Brain microvascular endothelial cell (primary cell): ENCODE data around the gene RNF213.

Experiments
- DNase-seq: peaks from one replicate; pipeline ENCODE4 v3.0.0-alpha.2; 2020
- H3K27ac ChIP-seq: fragments of 250-450 bp; sonication (Bioruptor Pico); 2 replicates; pipeline ENCODE4 v1.5.1; 2020; ENCODE audit warnings: mild to moderate bottlenecking, moderate library complexity
- H3K27me3 ChIP-seq: fragments of 250-450 bp; sonication (Bioruptor Pico); replicated peaks from 2 replicates; pipeline ENCODE4 v1.5.1; 2020; ENCODE audit warnings: mild to moderate bottlenecking
- H3K36me3 ChIP-seq: fragments of 250-450 bp; sonication (Bioruptor Pico); replicated peaks from 2 replicates; pipeline ENCODE4 v1.5.1; 2020; ENCODE audit warnings: mild to moderate bottlenecking
- H3K4me3 ChIP-seq: 2 replicates; pipeline ENCODE4 v1.5.1; 2011; ENCODE audit warnings: low read depth, mild to moderate bottlenecking, control low read depth, low read length, moderate library complexity
- in situ Hi-C: cut with HindIII; loops from 2 replicates; pipeline ENCODE4 v1.10.0; 2017; ENCODE audit warnings: low sequenced_read_pairs, low pct_ligation_motif_present
- TF ChIP-seq, protein P1 (sequence below): IDR thresholded peaks from 2 replicates; pipeline ENCODE4 v1.5.1; 2011; ENCODE audit warnings: low read depth, mild to moderate bottlenecking, moderate library complexity, low read length, control low read depth, inconsistent platforms; ENCODE audit errors: missing control alignments

RNF213 gene

DNA sequence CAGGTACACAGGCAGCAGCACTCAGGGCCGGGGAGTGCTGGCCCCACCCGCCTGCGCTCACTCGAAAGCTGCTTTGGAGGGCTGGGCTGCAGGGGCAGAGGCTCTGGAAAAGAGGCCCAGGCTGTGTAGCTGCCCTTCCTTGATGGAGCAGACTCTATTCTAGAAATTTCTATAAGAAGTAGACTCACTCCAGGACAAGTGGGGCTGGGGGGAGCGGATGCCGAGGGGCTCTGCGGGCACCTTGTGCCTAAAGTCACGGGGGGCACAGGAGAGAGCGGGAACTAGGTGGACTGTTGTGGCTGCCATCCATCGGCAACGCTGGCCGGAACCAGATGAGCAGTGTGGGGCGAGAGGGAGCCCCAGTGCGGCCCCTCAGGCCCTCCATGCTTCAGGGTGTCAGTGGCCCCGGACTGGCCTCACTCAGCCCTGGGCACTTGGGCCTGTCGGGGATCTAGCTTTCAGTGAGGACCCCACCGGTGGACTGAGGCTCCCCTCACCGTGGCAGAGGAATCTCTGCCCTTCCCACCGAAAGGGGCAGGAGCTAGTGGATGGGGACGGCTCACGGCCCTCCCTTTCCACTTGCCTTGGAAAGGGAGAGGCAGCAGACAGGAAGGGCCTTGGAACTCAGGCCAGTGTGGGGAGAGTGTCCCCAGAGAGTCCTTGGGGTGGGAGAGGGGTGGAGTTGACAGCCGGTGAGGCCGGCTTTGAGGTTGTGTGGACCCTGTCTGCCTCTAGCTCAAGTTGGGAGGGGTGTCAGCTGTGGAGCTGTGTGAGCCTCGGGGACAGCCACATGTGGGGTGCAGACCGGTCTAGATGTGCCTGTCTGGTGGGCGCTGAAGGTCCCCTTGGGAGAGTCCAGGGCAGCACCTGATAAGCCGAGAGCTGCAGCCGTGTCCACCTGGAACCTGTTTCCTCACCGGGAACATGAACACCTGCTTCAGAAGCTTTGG lies 170.9 kb downstream of the RNF213 start:
- no peak for DNase-seq
- in situ Hi-C loops = loop anchor here (25.0 kb wide), 1 partner anchor 431 kb away; no protein-coding TSS in a partner anchor
- no peak overlapping the region for H3K4me3 ChIP-seq
- H3K27ac ChIP-seq = no peak overlapping the region
- TF ChIP-seq, protein P1, sequence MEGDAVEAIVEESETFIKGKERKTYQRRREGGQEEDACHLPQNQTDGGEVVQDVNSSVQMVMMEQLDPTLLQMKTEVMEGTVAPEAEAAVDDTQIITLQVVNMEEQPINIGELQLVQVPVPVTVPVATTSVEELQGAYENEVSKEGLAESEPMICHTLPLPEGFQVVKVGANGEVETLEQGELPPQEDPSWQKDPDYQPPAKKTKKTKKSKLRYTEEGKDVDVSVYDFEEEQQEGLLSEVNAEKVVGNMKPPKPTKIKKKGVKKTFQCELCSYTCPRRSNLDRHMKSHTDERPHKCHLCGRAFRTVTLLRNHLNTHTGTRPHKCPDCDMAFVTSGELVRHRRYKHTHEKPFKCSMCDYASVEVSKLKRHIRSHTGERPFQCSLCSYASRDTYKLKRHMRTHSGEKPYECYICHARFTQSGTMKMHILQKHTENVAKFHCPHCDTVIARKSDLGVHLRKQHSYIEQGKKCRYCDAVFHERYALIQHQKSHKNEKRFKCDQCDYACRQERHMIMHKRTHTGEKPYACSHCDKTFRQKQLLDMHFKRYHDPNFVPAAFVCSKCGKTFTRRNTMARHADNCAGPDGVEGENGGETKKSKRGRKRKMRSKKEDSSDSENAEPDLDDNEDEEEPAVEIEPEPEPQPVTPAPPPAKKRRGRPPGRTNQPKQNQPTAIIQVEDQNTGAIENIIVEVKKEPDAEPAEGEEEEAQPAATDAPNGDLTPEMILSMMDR = no peak
- H3K36me3 ChIP-seq = no peaks in the 10 kb centered on the region
- H3K27me3 ChIP-seq = no peaks in the 10 kb centered on the region

DNA sequence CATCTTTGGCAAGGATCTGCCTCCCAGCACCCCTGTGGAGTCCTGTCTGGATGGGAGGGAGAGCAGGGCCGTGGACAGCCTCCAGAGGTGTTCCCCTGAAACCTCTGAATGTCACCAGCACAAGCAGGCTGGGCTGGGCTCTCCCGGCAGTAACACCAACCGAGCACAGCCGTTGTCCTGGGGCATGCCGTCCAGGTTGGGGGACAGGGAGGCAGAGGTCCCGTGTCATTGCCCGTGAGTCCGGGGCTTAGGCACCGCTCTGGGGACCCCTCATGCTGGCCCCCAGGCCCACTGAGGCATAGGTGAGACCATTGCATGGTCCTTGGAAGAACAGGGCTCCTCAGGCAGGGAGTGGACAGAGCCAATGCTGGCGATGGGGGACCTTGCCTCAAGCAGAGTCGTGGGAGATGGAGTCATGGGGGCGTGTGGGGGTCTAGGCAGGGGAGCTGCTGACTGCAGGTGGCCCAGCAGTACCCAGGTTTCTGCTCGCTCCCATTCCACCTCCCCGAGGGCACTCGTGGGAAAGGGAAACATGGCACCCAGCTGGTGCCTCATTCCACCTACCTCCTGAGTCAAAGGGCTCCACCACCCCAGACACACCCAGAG lies 171.8 kb downstream of the RNF213 start:
- DNase-seq = no peak
- no peak overlapping the region for H3K27ac ChIP-seq
- no peak overlapping the region for H3K4me3 ChIP-seq
- no peaks in the 10 kb centered on the region for H3K36me3 ChIP-seq
- no peaks in the 10 kb centered on the region for H3K27me3 ChIP-seq
- in situ Hi-C loops = loop anchor here (25.0 kb wide), 1 partner anchor 430 kb away; no protein-coding TSS in a partner anchor
- TF ChIP-seq, protein P1 = no peak

DNA sequence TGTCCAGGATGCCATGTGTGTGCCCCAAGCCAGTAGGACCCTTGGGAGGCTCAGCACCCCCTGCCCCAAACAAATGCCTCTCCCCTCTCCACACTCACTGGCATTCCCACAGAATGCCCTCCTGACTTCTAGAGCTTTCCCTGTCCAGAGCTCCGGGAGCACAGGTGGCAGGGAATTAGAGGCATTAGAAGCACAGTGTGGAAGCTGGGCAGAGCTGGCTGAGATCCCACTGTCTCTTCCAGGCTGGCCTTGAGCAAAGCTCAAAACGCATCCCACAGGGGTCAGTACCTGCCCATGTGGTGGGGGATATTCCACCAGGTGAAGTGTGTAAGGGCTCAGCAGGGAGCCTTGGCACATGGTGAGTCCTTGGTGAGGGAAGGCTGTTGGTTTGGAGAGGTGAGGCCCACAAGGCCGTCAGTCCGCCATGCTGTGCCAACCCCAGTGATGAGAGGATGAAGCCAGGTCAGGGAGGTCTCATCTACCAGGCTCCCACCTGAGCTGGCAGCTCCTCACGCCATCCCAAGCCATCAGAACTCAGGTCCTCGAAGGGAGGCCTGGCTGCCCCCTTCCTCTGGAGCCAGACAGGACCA lies 172.4 kb downstream of the RNF213 start:
- in situ Hi-C loops = loop anchor here (25.0 kb wide), 1 partner anchor 429 kb away; no protein-coding TSS in a partner anchor
- Histone ChIP-seq H3K4me3 (no peak overlapping the region), H3K27me3 (no peaks in the 10 kb centered on the region), H3K27ac (no peak overlapping the region), H3K36me3 (no peaks in the 10 kb centered on the region)
- TF ChIP-seq, protein P1 = no peak
- no peak for DNase-seq

DNA sequence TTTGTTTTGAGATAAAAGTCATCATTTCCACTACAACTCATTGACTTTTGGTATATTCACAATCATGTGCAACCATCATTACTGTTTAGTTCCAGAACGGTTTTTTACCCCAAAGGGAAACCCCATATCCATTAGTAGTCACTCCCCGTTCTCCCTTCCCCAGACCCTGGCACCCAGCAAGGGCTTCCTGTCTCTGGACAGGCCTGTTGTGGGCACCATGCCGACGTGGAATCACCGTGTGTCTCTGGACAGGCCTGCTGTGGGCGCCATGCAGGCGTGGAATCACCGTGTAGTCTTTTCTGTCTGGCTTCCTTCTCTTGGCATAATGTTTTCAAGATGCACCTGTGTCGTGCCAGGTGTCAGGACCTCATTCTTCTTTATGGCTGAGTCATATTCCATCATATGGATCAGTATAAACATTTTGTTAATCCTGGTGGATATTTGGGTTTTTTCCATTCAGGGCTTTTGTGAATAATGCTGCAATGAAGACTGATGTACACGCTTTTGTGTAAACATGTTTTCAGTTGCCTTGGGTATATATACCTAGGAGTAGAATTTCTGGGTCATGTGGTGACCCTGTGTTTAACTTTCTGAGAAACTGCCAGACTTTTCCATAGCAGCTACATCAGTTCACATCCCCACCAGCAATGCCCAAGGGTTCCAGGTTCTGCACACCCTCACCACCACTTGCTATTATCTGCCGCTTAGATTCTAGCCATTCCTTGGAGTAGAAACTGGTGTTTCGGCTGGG lies 173.4 kb downstream of the RNF213 start:
- no peak for DNase-seq
- no peak overlapping the region for H3K4me3 ChIP-seq
- no peak overlapping the region for H3K27ac ChIP-seq
- in situ Hi-C loops = loop anchor here (25.0 kb wide), 1 partner anchor 428 kb away; no protein-coding TSS in a partner anchor
- H3K36me3 ChIP-seq = no peaks in the 10 kb centered on the region
- TF ChIP-seq, protein P1 = no peak
- H3K27me3 ChIP-seq = no peaks in the 10 kb centered on the region

DNA sequence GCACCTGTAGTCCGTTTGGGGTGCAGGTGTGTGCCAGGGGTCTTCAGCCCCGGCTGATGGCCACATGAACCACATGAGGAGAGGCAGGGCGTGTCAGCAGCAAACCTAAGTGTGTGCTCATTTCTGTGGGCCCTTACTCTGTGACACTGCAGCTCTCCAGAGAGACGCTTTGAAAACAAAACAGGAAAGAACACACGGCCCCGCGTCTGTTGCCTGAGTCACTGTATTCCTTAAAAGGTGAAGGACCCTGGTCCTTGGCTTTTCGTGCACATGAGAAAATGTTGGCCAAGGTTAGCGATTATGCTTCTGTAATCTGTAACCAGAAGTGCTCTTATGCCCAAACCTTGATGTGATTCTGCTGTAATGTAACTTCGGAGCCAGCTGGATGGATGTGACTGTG lies 176.9 kb downstream of the RNF213 start:
- no peaks in the 10 kb centered on the region for H3K27me3 ChIP-seq
- in situ Hi-C loops = loop anchor here (25.0 kb wide), 1 partner anchor 425 kb away; no protein-coding TSS in a partner anchor
- no peak for DNase-seq
- H3K36me3 ChIP-seq = no peaks in the 10 kb centered on the region
- H3K27ac ChIP-seq = no peak overlapping the region
- TF ChIP-seq, protein P1 = no peak
- H3K4me3 ChIP-seq = no peak overlapping the region
